K562 (cell line): Measurements from ENCODE around the gene SERPIND1. TPM values are rescaled to one million over a fixed set of nuclear protein-coding genes. Genes with fewer than 3 reads are reported as not detected.

ENCODE experiments used
- EP400 ChIP-seq: fragments of 450-650 bp; IDR thresholded peaks from 2 replicates; pipeline ENCODE4 v1.6.1; 2017; ENCODE audit warnings: antibody characterized with exemption, mild to moderate bottlenecking, moderate library complexity
- MTA1 ChIP-seq: fragments of 450-650 bp; IDR thresholded peaks from 2 replicates; pipeline ENCODE4 v1.6.1; 2017; ENCODE audit warnings: borderline replicate concordance
- SREBF1 ChIP-seq: fragments of 150-350 bp; IDR thresholded peaks from 2 replicates; pipeline ENCODE4 v1.6.1; 2014; ENCODE audit warnings: antibody characterized with exemption, low read depth, low read length, borderline replicate concordance
- TAF9B ChIP-seq: fragments of 450-650 bp; IDR thresholded peaks from 2 replicates; pipeline ENCODE4 v1.6.1; 2018; ENCODE audit warnings: mild to moderate bottlenecking; ENCODE audit not compliant: partially characterized antibody
- TARDBP ChIP-seq: fragments of 450-650 bp; IDR thresholded peaks from 2 replicates; pipeline ENCODE4 v1.6.1; 2016
- ZNF239 ChIP-seq: fragments of 250-450 bp; sonication (Bioruptor Pico); IDR thresholded peaks from 2 replicates; pipeline ENCODE4 v1.4.0; 2020; ENCODE audit warnings: mild to moderate bottlenecking
- polyA plus RNA-seq, 8 experiments: library from polyadenylated mRNA; depleted of rRNA in 4 of 8; stranded (reverse) in 5 of 8; unstranded in 3 of 8; fragments of >200 nt; fragmentation: Nextera tagmentation in 2 of 8; fragmentation: Illumina TruSeq in 1 of 8; extraction: Ambion mirVana in 2 of 8; extraction: Trizol in 1 of 8; gene quantifications; 2 replicates each; pipeline versions ENCODE4 v1.2.1 to v1.2.3, GENCODE V29; 2011 to 2014; ENCODE audit warnings: inconsistent platforms in 1 of 8, missing spikeins in 1 of 8
- total RNA-seq, 7 experiments: library from RNA; depleted of rRNA in 6 of 7; stranded (reverse); fragments of >200 nt in 6 of 7; fragmentation: Illumina TruSeq in 2 of 7; extraction: Trizol in 2 of 7; gene quantifications; 2 replicates each; pipeline versions ENCODE4 v1.2.1 to v1.2.3, GENCODE V29; 2011 to 2021; ENCODE audit warnings: low replicate concordance in 1 of 7
- TF ChIP-seq, protein P1 (sequence below), 2 experiments: fragments of 450-650 bp in 1 of 2; sonication (generic) in 1 of 2; formaldehyde crosslinking in 1 of 2; IDR thresholded peaks; 2 replicates each; pipeline versions ENCODE4 v1.7.1 to v1.9.0; 2016 to 2022; ENCODE audit warnings: inconsistent platforms in 1 of 2, mild to moderate bottlenecking in 1 of 2, missing genetic modification reagents in 1 of 2
- TF ChIP-seq, protein P2 (sequence below): fragments of 250-450 bp; sonication (Bioruptor Pico); IDR thresholded peaks from 2 replicates; pipeline ENCODE4 v1.8.0; 2022; ENCODE audit warnings: inconsistent platforms
- TF ChIP-seq, protein P3 (sequence below): sonication (generic); formaldehyde crosslinking; IDR thresholded peaks from 2 replicates; pipeline ENCODE4 v1.8.1; 2022; ENCODE audit warnings: missing genetic modification reagents
- TF ChIP-seq, protein P4 (sequence below): fragments of 250-450 bp; sonication (Bioruptor Pico); IDR thresholded peaks from 2 replicates; pipeline ENCODE4 v1.8.0; 2021; ENCODE audit warnings: borderline replicate concordance, mild to moderate bottlenecking, moderate library complexity; ENCODE audit not compliant: poor library complexity, severe bottlenecking
- TF ChIP-seq, protein P5 (sequence below): fragments of 250-450 bp; sonication (Bioruptor Pico); IDR thresholded peaks from 2 replicates; pipeline ENCODE4 v1.5.0; 2022; ENCODE audit warnings: mild to moderate bottlenecking

Gene SERPIND1
- total and polyA plus RNA-seq, 9 of the 15 experiments (the other 6 are each of a cell fraction or from before 2014, with no cell fraction given): 0.04 to 0.11 (median 0.09) TPM; not detected in 6

DNA sequence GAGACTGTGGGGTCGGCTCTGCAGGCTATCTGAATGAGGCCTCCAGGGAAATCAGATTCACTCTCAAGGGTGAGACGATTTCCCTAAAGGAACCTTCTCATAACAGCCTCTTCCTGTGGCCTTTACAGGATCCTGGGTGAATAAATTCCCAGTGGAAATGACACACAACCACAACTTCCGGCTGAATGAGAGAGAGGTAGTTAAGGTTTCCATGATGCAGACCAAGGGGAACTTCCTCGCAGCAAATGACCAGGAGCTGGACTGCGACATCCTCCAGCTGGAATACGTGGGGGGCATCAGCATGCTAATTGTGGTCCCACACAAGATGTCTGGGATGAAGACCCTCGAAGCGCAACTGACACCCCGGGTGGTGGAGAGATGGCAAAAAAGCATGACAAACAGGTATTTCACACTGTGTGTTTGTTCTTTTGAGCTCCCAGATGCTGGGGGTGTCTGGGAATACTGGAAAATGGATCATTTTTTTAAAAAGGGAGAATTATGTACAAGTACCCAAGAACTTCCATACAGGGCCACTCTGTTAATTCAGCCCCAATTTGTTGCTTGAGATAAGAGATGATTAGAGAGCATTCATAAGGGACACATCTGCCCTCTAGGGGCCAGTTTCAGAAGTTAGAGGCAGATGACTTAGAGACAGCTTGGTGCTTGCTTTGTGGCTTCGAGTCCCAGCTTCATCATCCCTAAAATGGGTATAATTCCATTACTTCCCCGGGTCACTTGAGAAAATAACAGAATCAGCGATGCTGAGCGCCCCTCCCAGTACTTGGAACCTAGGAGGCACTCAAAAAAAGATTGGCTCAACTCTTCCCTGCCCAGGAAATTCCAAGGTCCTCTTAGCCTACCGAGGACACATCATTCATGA is 10.2 kb downstream of the SERPIND1 start (continued):
- TF ChIP-seq, protein P1, sequence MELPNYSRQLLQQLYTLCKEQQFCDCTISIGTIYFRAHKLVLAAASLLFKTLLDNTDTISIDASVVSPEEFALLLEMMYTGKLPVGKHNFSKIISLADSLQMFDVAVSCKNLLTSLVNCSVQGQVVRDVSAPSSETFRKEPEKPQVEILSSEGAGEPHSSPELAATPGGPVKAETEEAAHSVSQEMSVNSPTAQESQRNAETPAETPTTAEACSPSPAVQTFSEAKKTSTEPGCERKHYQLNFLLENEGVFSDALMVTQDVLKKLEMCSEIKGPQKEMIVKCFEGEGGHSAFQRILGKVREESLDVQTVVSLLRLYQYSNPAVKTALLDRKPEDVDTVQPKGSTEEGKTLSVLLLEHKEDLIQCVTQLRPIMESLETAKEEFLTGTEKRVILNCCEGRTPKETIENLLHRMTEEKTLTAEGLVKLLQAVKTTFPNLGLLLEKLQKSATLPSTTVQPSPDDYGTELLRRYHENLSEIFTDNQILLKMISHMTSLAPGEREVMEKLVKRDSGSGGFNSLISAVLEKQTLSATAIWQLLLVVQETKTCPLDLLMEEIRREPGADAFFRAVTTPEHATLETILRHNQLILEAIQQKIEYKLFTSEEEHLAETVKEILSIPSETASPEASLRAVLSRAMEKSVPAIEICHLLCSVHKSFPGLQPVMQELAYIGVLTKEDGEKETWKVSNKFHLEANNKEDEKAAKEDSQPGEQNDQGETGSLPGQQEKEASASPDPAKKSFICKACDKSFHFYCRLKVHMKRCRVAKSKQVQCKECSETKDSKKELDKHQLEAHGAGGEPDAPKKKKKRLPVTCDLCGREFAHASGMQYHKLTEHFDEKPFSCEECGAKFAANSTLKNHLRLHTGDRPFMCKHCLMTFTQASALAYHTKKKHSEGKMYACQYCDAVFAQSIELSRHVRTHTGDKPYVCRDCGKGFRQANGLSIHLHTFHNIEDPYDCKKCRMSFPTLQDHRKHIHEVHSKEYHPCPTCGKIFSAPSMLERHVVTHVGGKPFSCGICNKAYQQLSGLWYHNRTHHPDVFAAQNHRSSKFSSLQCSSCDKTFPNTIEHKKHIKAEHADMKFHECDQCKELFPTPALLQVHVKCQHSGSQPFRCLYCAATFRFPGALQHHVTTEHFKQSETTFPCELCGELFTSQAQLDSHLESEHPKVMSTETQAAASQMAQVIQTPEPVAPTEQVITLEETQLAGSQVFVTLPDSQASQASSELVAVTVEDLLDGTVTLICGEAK (IDR thresholded peaks at IDR 0.05): no peak
- TF ChIP-seq, protein P1 (CRISPR knock-in tag; IDR thresholded peaks at IDR 0.05): no peak
- TF ChIP-seq TAF9B (no peak), MTA1 (no peak), SREBF1 (no peak), TARDBP (no peak), ZNF239 (CRISPR knock-in tag) (peak; percentile 62), EP400 (no peak)
- TF ChIP-seq, protein P2, sequence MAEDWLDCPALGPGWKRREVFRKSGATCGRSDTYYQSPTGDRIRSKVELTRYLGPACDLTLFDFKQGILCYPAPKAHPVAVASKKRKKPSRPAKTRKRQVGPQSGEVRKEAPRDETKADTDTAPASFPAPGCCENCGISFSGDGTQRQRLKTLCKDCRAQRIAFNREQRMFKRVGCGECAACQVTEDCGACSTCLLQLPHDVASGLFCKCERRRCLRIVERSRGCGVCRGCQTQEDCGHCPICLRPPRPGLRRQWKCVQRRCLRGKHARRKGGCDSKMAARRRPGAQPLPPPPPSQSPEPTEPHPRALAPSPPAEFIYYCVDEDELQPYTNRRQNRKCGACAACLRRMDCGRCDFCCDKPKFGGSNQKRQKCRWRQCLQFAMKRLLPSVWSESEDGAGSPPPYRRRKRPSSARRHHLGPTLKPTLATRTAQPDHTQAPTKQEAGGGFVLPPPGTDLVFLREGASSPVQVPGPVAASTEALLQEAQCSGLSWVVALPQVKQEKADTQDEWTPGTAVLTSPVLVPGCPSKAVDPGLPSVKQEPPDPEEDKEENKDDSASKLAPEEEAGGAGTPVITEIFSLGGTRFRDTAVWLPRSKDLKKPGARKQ (CRISPR knock-in tag): no peak
- TF ChIP-seq, protein P3, sequence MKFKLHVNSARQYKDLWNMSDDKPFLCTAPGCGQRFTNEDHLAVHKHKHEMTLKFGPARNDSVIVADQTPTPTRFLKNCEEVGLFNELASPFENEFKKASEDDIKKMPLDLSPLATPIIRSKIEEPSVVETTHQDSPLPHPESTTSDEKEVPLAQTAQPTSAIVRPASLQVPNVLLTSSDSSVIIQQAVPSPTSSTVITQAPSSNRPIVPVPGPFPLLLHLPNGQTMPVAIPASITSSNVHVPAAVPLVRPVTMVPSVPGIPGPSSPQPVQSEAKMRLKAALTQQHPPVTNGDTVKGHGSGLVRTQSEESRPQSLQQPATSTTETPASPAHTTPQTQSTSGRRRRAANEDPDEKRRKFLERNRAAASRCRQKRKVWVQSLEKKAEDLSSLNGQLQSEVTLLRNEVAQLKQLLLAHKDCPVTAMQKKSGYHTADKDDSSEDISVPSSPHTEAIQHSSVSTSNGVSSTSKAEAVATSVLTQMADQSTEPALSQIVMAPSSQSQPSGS: no peak
- TF ChIP-seq, protein P4, sequence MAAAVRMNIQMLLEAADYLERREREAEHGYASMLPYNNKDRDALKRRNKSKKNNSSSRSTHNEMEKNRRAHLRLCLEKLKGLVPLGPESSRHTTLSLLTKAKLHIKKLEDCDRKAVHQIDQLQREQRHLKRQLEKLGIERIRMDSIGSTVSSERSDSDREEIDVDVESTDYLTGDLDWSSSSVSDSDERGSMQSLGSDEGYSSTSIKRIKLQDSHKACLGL (CRISPR knock-in tag): no peak
- TF ChIP-seq, protein P5, sequence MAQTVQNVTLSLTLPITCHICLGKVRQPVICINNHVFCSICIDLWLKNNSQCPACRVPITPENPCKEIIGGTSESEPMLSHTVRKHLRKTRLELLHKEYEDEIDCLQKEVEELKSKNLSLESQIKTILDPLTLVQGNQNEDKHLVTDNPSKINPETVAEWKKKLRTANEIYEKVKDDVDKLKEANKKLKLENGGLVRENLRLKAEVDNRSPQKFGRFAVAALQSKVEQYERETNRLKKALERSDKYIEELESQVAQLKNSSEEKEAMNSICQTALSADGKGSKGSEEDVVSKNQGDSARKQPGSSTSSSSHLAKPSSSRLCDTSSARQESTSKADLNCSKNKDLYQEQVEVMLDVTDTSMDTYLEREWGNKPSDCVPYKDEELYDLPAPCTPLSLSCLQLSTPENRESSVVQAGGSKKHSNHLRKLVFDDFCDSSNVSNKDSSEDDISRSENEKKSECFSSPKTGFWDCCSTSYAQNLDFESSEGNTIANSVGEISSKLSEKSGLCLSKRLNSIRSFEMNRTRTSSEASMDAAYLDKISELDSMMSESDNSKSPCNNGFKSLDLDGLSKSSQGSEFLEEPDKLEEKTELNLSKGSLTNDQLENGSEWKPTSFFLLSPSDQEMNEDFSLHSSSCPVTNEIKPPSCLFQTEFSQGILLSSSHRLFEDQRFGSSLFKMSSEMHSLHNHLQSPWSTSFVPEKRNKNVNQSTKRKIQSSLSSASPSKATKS (CRISPR knock-in tag): no peak
